Hypothalamus (tissue), 51 donors: ENCODE measurements around the gene CDH8.

ENCODE experiments used
- DNase-seq, 51 donors: peaks; one replicate each; lab custom pipeline; 2025; lab: John Stamatoyannopoulos, UW

The CDH8 gene, protein sequence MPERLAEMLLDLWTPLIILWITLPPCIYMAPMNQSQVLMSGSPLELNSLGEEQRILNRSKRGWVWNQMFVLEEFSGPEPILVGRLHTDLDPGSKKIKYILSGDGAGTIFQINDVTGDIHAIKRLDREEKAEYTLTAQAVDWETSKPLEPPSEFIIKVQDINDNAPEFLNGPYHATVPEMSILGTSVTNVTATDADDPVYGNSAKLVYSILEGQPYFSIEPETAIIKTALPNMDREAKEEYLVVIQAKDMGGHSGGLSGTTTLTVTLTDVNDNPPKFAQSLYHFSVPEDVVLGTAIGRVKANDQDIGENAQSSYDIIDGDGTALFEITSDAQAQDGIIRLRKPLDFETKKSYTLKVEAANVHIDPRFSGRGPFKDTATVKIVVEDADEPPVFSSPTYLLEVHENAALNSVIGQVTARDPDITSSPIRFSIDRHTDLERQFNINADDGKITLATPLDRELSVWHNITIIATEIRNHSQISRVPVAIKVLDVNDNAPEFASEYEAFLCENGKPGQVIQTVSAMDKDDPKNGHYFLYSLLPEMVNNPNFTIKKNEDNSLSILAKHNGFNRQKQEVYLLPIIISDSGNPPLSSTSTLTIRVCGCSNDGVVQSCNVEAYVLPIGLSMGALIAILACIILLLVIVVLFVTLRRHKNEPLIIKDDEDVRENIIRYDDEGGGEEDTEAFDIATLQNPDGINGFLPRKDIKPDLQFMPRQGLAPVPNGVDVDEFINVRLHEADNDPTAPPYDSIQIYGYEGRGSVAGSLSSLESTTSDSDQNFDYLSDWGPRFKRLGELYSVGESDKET

GRCh38 chr16:62036101-62036801 is at the start of gene CDH8:
Gene CDH8 (minus strand): TSS chr16:62036438. CDS start chr16:62021403, 15,035 bp downstream.
- DNase-seq: peak in 24 of 51 donors; percentile 17 to 69 (median 37)

DNA sequence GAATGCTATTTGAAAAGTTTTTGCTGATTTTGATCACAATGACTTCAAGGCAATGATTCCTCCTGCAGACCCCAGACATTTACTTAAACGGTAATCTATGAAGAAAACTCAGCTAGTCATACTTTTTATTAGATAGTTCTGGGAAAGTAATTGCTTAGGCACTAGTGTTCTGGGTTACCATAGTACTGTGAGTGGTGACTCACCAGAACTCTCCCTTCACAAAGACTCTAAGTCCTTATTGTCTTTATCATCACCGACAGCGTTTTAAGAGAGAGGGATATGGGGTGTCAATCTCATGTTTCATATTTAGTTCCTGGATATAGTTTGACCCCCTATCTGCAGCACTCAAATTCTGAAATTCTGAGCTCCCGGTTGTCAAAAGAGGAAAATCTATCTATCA is 43.0 kb upstream of the CDH8 start:
- DNase-seq: no peak

GRCh38 chr16:62077998-62078397 is 41.8 kb upstream of the CDH8 start:
- peak in 9 of 51 donors; percentile 0 to 28 (median 4) for DNase-seq

DNA sequence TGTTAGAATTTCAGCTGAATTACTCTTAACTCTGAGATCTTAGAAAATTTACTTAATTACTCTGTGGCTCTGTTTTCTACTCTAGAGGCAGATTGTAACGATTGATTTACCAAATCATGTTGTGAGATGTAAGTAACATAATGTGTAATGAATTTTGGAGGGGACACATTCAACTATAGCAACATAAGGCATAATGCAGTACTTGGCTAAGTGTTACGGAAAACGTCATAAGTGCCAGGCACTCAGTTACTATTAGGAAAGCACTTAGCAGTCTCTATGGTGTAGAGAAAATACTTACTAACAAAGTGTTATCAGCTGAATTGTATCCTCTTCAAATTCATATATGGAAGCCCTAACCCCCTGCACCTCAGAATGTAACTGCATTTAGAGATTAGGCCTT is 40.6 kb upstream of the CDH8 start:
- no peak for DNase-seq

GRCh38 chr16:62068747-62069146 is 32.5 kb upstream of the CDH8 start:
- no peak for DNase-seq

DNA sequence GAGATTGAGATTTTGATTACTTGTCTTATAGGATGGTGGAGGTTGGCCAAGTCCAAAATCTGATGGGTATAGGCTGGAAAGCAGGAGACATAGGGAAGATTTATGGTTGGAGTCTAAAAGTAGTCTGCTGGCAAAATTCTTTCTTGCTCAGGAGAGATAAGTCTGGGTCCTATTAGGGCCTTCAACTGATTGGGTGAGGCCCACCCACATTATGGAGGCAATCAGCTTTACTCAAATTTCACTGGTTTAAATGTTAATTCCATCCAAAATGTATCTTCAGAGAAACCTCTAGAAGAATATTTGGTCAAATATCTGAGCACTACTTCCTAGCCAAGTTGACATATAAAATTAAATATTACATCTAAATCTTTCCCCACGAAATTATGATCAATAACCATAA is 31.7 kb upstream of the CDH8 start:
- DNase-seq: no peak

DNA sequence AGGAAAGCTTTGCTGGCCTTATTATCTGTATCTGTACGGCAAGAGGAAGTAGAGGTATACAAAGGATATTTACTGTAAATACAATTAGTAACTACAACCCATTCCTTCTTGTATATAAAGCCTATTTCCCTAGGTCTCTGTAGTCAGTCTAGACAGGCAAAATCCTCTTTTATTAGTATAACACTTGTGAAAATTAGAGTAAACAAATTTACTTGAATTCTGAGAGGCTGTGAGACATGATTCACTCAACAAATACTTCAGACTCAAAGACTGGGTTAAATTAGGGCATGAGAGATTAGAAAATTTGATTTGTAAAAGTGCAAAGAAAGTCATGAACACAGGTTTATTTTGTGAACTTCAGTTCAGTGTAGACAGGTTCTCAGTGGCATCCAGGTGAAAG is 30.9 kb upstream of the CDH8 start:
- DNase-seq: no peak

- DNase-seq: no peak
These were observed 30.5 kb upstream of the CDH8 start for GRCh38 chr16:62066747-62067146.

DNA sequence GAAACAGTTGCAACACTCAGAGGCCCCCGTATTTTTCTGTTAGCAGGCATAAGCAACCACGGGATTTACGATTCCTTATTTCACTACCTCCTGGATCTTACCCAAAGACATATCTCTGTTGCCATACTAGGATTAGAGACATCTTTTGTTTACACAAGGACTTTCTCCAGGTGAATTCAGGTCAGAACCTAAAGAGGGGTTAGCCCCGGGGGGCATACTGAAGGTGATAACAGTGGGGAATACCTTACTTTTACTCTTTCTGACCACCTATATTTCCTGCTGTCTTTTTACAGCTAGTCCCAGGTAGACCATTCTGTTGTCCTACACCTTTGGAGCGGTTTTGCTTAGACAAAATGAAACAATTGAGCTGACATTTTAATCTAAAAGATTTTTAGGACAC is 27.9 kb upstream of the CDH8 start:
- no peak for DNase-seq

- DNase-seq: no peak
These were observed 23.9 kb upstream of the CDH8 start for GRCh38 chr16:62060089-62060488.

DNA sequence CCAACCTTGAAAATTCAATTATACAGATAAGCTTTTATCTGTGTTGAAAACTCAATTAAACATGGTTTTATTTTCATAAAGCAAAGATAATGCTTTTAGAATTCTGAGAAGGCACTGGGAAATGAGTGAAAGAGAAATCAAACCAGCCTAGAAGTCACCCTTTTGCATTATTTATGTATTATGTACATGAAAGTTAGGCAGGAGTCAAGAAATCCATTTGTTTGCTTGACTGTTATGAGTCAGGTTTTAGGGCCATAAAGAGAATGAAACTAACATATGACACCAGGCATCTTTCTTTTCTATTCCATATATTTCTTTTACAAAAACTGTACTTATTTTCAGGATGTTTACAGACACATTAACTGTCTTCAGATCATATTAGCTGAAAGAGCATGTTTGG is 23.3 kb upstream of the CDH8 start:
- DNase-seq: no peak

DNA sequence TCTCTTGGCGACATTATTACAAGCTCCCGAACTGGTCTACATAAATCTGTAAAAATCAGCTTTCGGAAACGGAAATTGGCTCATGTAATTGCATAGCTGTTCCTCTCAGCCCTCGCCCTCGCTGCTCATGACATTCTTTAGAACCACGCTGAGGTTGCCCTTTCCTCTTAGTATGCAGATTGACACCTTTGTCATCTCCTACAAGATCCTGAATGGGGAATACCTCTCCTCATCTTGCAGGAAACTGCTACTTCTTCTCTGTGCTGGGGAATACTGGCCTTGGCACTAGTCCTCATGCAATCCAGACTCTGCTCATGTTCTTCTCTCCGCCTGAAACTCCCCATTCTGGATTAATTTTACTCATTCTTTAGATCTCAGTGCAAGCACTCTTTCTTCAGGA is 22.2 kb upstream of the CDH8 start:
- no peak for DNase-seq

DNA sequence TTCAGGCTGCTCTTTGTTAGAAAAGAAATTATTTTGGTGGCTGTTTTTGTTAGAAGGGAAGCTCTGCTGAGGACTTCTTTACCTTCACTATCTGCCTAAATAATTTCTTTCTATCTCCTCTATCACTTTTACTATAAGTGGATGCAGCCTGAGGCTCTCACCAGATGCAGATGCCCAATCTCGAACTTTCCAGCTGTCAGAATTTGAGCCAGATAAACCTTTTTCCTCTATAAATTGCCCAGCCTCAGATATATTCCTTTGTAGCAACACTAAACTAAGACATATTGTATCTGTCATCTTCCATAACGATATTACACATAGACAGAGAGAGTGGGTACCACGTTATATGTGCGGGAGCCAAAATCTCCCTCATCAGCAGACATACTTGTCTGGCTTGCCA is 15.7 kb upstream of the CDH8 start:
- no peak for DNase-seq

DNA sequence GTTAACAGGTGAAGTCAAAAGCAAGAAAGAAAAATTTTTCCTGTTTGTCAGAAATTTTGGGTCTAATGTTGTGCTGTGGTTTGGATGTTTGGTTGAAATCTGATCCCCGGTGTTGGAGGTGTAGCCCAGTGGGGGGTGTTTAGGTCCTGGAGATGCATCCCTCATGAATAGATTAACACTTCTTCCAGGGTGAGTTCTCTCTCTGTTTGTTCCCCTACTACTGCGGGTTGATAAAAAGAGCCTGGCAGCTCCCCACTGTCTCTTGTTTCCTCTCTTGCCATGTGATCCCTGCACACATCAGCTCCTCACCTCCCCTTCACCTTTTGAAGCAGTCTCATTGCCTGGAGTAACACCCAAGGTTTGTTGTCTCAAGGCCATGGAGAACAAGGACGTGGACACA is 14.6 kb upstream of the CDH8 start:
- no peak for DNase-seq

DNA sequence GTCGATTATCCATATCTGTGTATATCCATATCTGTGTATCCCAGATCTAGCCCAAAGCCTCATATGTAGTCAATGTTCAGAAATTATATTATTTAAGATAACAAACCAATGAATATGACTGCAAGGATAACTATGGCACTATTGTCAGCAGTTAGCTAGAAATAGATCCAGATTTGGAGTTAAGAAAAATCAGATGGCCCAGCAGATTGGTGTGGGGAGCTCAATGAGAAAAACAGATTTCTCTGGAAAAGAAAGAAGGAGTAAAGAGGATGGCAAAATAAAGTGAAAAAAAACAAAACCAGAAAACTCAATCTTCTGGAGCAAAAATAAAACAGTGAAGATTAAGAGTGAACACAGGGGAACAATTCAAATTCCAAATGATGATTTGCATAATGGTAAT is 10.6 kb upstream of the CDH8 start:
- no peak for DNase-seq

DNA sequence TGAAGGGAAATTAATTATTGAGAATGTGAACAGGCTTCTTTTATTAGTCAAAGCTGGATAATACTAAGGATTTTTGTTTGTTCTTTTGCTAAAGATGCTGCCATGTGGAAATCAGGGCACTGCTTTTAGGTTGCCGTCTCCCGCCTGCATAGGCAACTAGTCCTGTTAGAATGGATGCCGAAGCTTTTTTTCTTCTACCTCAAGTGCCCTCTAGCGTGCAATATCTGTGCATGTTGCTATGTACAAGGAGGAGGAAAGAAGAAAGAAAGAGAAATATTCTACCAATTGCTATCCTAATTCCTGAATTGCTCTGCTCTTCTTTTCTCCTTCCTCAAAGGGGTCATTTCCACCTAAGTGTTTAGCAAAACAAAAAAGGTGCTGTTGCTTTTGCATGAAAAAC is 5.2 kb upstream of the CDH8 start:
- peak in 20 of 51 donors; percentile 3 to 68 (median 42) for DNase-seq

GRCh38 chr16:62038646-62039045 is 2.4 kb upstream of the CDH8 start:
- peak in 1 of 51 donors; percentile 40 for DNase-seq

GRCh38 chr16:62038225-62038624 is 2.0 kb upstream of the CDH8 start:
- no peak for DNase-seq

DNA sequence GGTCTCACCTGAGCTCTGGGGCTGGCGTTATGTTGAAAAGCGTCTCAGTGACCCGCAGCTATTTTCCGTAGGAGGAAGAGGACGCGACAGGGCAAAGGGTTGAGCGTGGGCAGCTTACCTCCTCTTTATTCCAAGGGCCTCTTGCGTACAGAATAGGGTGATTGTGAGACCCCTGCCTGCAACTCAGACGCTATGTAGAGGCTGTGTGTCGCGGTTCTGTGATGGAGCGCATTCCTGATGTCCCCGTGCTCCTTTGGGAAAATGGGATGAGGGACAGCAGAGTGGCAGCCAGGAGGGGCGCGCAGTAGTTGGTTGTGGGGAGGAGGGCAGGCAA is 531 bp upstream of the CDH8 start:
- DNase-seq: no peak

- peak in 21 of 51 donors; percentile 12 to 69 (median 31) for DNase-seq
These were observed 834 bp downstream of the CDH8 start for GRCh38 chr16:62035115-62036092.
